Heart left ventricle (tissue), 16 donors: Measurements from ENCODE around the gene CHD1L. TPM values are rescaled to one million over a fixed set of nuclear protein-coding genes. Genes with fewer than 3 reads are reported as not detected.

Source experiments
- ATAC-seq, 4 donors: fragments of 200-7000 bp; cut with Tn5 transposase; one replicate each; pipeline ENCODE4 v1.9.1; 2020 to 2022; ENCODE audit warnings: moderate library complexity in 4 of 4, mild to moderate bottlenecking in 3 of 4, moderate number of reproducible peaks in 1 of 4
- DNase-seq, 5 donors: peaks; one replicate each; pipeline ENCODE4 v3.0.0-alpha.2; 2020
- H3K27ac ChIP-seq, 12 donors: fragments of 200-600 bp; sonication (generic) in 4 of 12; one replicate each; pipeline versions ENCODE4 v1.5.0 to v1.8.0; 2016 to 2022; ENCODE audit warnings: mild to moderate bottlenecking in 2 of 12
- H3K27me3 ChIP-seq, 9 donors: fragments of 200-600 bp; sonication (generic) in 2 of 9; one replicate each; pipeline versions ENCODE4 v1.5.1 to v1.8.0; 2016 to 2022; ENCODE audit warnings: mild to moderate bottlenecking in 3 of 9
- H3K36me3 ChIP-seq, 9 donors: fragments of 200-600 bp; sonication (generic) in 2 of 9; one replicate each; pipeline versions ENCODE4 v1.5.0 to v1.8.0; 2018 to 2022; ENCODE audit warnings: mild to moderate bottlenecking in 2 of 9
- H3K4me1 ChIP-seq, 12 donors: fragments of 200-600 bp; sonication (generic) in 4 of 12; one replicate each; pipeline versions ENCODE4 v1.5.0 to v1.8.0; 2016 to 2022; ENCODE audit warnings: mild to moderate bottlenecking in 3 of 12
- H3K4me3 ChIP-seq, 12 donors: fragments of 200-600 bp; sonication (generic) in 4 of 12; one replicate each; pipeline versions ENCODE4 v1.5.0 to v1.8.0; 2017 to 2022; ENCODE audit warnings: mild to moderate bottlenecking in 9 of 12, moderate library complexity in 4 of 12
- H3K9me3 ChIP-seq, 12 donors: fragments of 200-600 bp; sonication (generic) in 4 of 12; one replicate each; pipeline versions ENCODE4 v1.5.0 to v1.8.0; 2016 to 2022; ENCODE audit warnings: mild to moderate bottlenecking in 1 of 12
- CTCF ChIP-seq, 12 donors: fragments of 200-600 bp; sonication (generic) in 4 of 12; IDR thresholded peaks; one replicate each; pipeline versions ENCODE4 v1.5.0 to v1.8.0; 2018 to 2022; ENCODE audit warnings: antibody characterized with exemption in 12 of 12, mild to moderate bottlenecking in 5 of 12
- POLR2A ChIP-seq, 2 donors: fragments of 450-650 bp; IDR thresholded peaks; one replicate each; pipeline ENCODE4 v1.6.1; 2017; ENCODE audit warnings: antibody characterized with exemption in 2 of 2, mild to moderate bottlenecking in 2 of 2, moderate library complexity in 2 of 2
- WGBS, 4 donors: extraction: QIAGEN DNeasy Blood & Tissue Kit in 2 of 4; methylation state at CpG; one replicate each; pipeline versions ENCODE4 v1.1.5 to v1.1.7; 2013 to 2018; 5-methylcytosine and 5-hydroxymethylcytosine counted together
- intact Hi-C, 10 donors: fragments of 100-400 bp; cut with DNase I; formaldehyde crosslinking; loops; one replicate each; pipeline versions ENCODE4 v1.11.1 to v1.14.2; 2022
- polyA plus RNA-seq, 2 donors: library from polyadenylated mRNA; stranded (reverse); fragments of 200-250 nt; gene quantifications; one replicate each; pipeline ENCODE4 v1.2.3, GENCODE V29; 2013
- total RNA-seq, 9 donors: library from RNA; depleted of rRNA in 2 of 9; stranded (reverse); fragments of >200 nt in 2 of 9; fragmentation: NEBNext Ultra II Directional in 3 of 9; extraction: Animal tissue kit (Norgen Biotek cat#: 25700) in 3 of 9; gene quantifications; one replicate each; pipeline versions ENCODE4 v1.1.0 to v1.2.4, GENCODE V29; 2016 to 2023
- donor health status: ischemic (EF 13 %, LVEDD 7.1; RV severe dilation, severe dysfunction).
- donor health status: healthy with polysubstance abuse.
- donor health status: DM: no; HTN: yes; CAD: no.
- donor health status: DM: no; HTN: no; CAD: no.
- donor health status: ischemic (EF 25% LVEDD 6.9; RV normal size, moderate dysfunction).
- donor health status: ischemic (EF 25% LVEDD 5.7; RV mildly dilated, moderate dysfunction).
- donor health status: healthy.
- donor health status: DM: yes; HTN: yes; CAD: no.
- donor health status: ischemic (EF 35%, LVEDD 5.7; RV mildly dilated, moderate dysfunction).
- donor health status: nonischemic (EF 11% LVEDD 7.7; RV severe dilation, severe dysfunction).
- donor health status: DM: yes; HTN: yes; CAD: no.
- donor health status: PGD.
- donor health status: ischemic (EF 29% LVEDD 5.4; RV normal size, mild dysfunction).
- donor health status: nonischemic (EF 23%, LVEDD 6.1; RV moderate dilation, normal function).

CHD1L gene
- total and polyA plus RNA-seq, 11 donors, result 5.8 to 17.7 (median 8.1) TPM

- ATAC-seq, result no peak
- intact Hi-C loops, result loop anchor here (2.0 to 10.0 kb wide), 11 partner anchors 113 to 623 kb away; no protein-coding TSS in a partner anchor
- TF ChIP-seq POLR2A (IDR thresholded peaks at IDR 0.05) (no peak), CTCF (IDR thresholded peaks at IDR 0.05) (no peak)
These were observed 29.6 kb downstream of the CHD1L start for GRCh38 chr1:147272042-147272441.

GRCh38 chr1:147273409-147274336, 31.2 kb downstream of the CHD1L start:
- H3K4me3 ChIP-seq, result no peak overlapping the region
- H3K9me3 ChIP-seq, result no peaks in the 10 kb centered on the region
- TF ChIP-seq POLR2A (IDR thresholded peaks at IDR 0.05) (no peak), CTCF (IDR thresholded peaks at IDR 0.05) (peak; percentile 29 to 73 (median 51))
- ATAC-seq (peak in 3 of 4 donors; percentile 66 to 89 (median 80)), DNase-seq (peak in 2 of 5 donors; percentile 22 to 30)
- intact Hi-C loops, result loop anchor here (2.0 to 10.0 kb wide), 11 partner anchors 111 to 621 kb away; no protein-coding TSS in a partner anchor
- no peaks in the 10 kb centered on the region for H3K27me3 ChIP-seq
- peak overlapping the region in 6 of 12 donors; percentile 2 to 61 (median 18) for H3K27ac ChIP-seq
- H3K4me1 ChIP-seq, result peaks cover 0 to 16% (median 6%) of the 10 kb centered on the region in 12 donors
- WGBS, 4 donors, result 35 to 40% (median 36%) methylated on average over 6 of the region's 6 CpGs
- peaks cover 0 to 81% (median 66%) of the 10 kb centered on the region in 9 donors for H3K36me3 ChIP-seq

More at GRCh38 chr1:147272042-147272441, 29.6 kb downstream of the CHD1L start:
- H3K27ac ChIP-seq, result no peak overlapping the region
- no peaks in the 10 kb centered on the region for H3K27me3 ChIP-seq
- peaks cover 0 to 84% (median 68%) of the 10 kb centered on the region in 9 donors for H3K36me3 ChIP-seq
- no peaks in the 10 kb centered on the region for H3K9me3 ChIP-seq
- no peak overlapping the region for H3K4me3 ChIP-seq
- H3K4me1 ChIP-seq, result peaks cover 0 to 16% (median 6%) of the 10 kb centered on the region in 12 donors
- whole genome bisulfite sequencing, 4 donors, result 54 to 67% (median 63%) methylated on average over 3 of the region's 3 CpGs
- no peak for DNase-seq

GRCh38 chr1:147281950-147282349, 39.5 kb downstream of the CHD1L start:
- intact Hi-C loops, result no loop called here
- WGBS, 4 donors, result 93 to 95% (median 94%) methylated on average over 5 of the region's 5 CpGs

More at GRCh38 chr1:147281950-147282349, 39.5 kb downstream of the CHD1L start:
- ATAC-seq (no peak), DNase-seq (no peak)
- Histone ChIP-seq H3K4me3 (no peak overlapping the region), H3K27ac (no peak overlapping the region), H3K9me3 (no peaks in the 10 kb centered on the region), H3K27me3 (no peaks in the 10 kb centered on the region), H3K4me1 (no peaks in the 10 kb centered on the region), H3K36me3 (peaks cover 2 to 96% (median 72%) of the 10 kb centered on the region in 9 donors)
- TF ChIP-seq POLR2A (IDR thresholded peaks at IDR 0.05), result no peak
- no peak for TF ChIP-seq CTCF (IDR thresholded peaks at IDR 0.05)
